Measurements from ENCODE around the gene PRH2. TPM values are rescaled to one million over a fixed set of nuclear protein-coding genes. Genes with fewer than 3 reads are reported as not detected.

Gene PRH2
- 0.16 TPM in 1 of 2 replicates, not detected in the other for polyA plus RNA-seq (2011; rRNA removed)
- 1.4 and 2.9 TPM in 2 replicates for polyA minus RNA-seq (2011; rRNA and poly(A)+ RNA removed)

GRCh38 chr12:10928746-10929286, at the start of gene PRH2:
Gene PRH2, plus strand, starts transcription at chr12:10929236. Its CDS starts 38 bp downstream, at chr12:10929274.
- ChIA-PET CTCF (no interaction called here), POLR2A (no interaction called here)
- no peak within 1 kb of the TSS for H3K27ac ChIP-seq (ENCODE audit: low read depth, low read length)
- no peaks in the 10 kb centered on the region for H3K9me3 ChIP-seq (ENCODE audit: control insufficient read depth, insufficient read depth, low read length)
- no peak for DNase-seq (ENCODE audit: low read depth, low spot score)
- no peaks in the 10 kb centered on the region for H3K27me3 ChIP-seq (ENCODE audit: control insufficient read depth, insufficient read depth, low read length)
- no peak for TF ChIP-seq CTCF (IDR thresholded peaks at IDR 0.05; ENCODE audit: low read depth, low read length)
- H3K4me3 ChIP-seq (ENCODE audit: low read depth, low read length) = no peak within 1 kb of the TSS

- DNase-seq (ENCODE audit: low read depth, low spot score) = no peak
- POLR2A ChIA-PET = no interaction called here
- no peak for TF ChIP-seq CTCF (IDR thresholded peaks at IDR 0.05; ENCODE audit: low read depth, low read length)
- H3K27me3 ChIP-seq (ENCODE audit: control insufficient read depth, insufficient read depth, low read length) = no peaks in the 10 kb centered on the region
- no peak within 1 kb of the TSS for H3K4me3 ChIP-seq (ENCODE audit: low read depth, low read length)
- H3K27ac ChIP-seq (ENCODE audit: low read depth, low read length) = no peak within 1 kb of the TSS
- CTCF ChIA-PET = no interaction called here
- no peaks in the 10 kb centered on the region for H3K9me3 ChIP-seq (ENCODE audit: control insufficient read depth, insufficient read depth, low read length)
These were observed 44.8 kb upstream of the PRH2 start, which contains the start of gene PRH1 for GRCh38 chr12:10884086-10884725. Gene PRH1, minus strand, starts transcription at chr12:10884255. Its CDS starts 38 bp downstream, at chr12:10884217.

GRCh38 chr12:10889226-10889625, 39.8 kb upstream of the PRH2 start:
- Histone ChIP-seq H3K27me3 (ENCODE audit: control insufficient read depth, insufficient read depth, low read length) (no peaks in the 10 kb centered on the region), H3K4me3 (ENCODE audit: low read depth, low read length) (no peak overlapping the region), H3K9me3 (ENCODE audit: control insufficient read depth, insufficient read depth, low read length) (no peaks in the 10 kb centered on the region), H3K27ac (ENCODE audit: low read depth, low read length) (no peak overlapping the region)
- CTCF ChIA-PET = no interaction called here
- DNase-seq (ENCODE audit: low read depth, low spot score) = no peak
- POLR2A ChIA-PET = no interaction called here
- TF ChIP-seq CTCF (IDR thresholded peaks at IDR 0.05; ENCODE audit: low read depth, low read length) = no peak

- Histone ChIP-seq H3K9me3 (ENCODE audit: control insufficient read depth, insufficient read depth, low read length) (no peaks in the 10 kb centered on the region), H3K27ac (ENCODE audit: low read depth, low read length) (no peak overlapping the region), H3K4me3 (ENCODE audit: low read depth, low read length) (no peak overlapping the region), H3K27me3 (ENCODE audit: control insufficient read depth, insufficient read depth, low read length) (no peaks in the 10 kb centered on the region)
- CTCF ChIA-PET = interaction anchor here (0.9 kb wide), 1 partner anchor 10 kb away, joined by 3 read pairs; no protein-coding TSS in a partner anchor
- POLR2A ChIA-PET = no interaction called here
- no peak for TF ChIP-seq CTCF (IDR thresholded peaks at IDR 0.05; ENCODE audit: low read depth, low read length)
- no peak for DNase-seq (ENCODE audit: low read depth, low spot score)
These were observed 37.1 kb upstream of the PRH2 start for GRCh38 chr12:10891937-10892336.

DNA sequence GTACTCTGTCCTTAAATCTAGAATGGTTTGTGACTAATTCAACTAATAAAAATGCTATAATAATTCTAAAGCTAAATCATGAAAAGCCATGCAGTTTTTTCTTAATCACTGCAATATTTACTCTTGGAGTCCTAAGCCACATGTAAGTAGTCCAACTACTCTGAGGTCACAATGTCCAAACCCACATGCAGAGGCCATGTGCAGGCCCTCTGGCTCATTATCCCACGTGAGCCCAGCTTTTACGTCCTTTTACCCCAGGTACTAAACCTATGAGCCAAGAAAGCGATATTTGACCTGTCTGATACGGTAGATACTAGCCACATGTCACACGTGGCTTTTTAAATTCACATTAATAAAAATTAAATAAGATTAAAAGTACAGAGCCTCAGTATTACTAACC, 32.2 kb upstream of the PRH2 start:
- CTCF ChIA-PET = no interaction called here
- no peak overlapping the region for H3K4me3 ChIP-seq (ENCODE audit: low read depth, low read length)
- H3K27me3 ChIP-seq (ENCODE audit: control insufficient read depth, insufficient read depth, low read length) = no peaks in the 10 kb centered on the region
- no peak for DNase-seq (ENCODE audit: low read depth, low spot score)
- POLR2A ChIA-PET = no interaction called here
- H3K27ac ChIP-seq (ENCODE audit: low read depth, low read length) = no peak overlapping the region
- no peak for TF ChIP-seq CTCF (IDR thresholded peaks at IDR 0.05; ENCODE audit: low read depth, low read length)
- H3K9me3 ChIP-seq (ENCODE audit: control insufficient read depth, insufficient read depth, low read length) = no peaks in the 10 kb centered on the region

Data from AG04450 (cell line).